SJSA1 (cell line): ENCODE data around the gene SEMA3G. TPM values are rescaled to one million over a fixed set of nuclear protein-coding genes. Genes with fewer than 3 reads are reported as not detected.

Experiments
- DNase-seq, 2 experiments: peaks; one replicate each; pipeline ENCODE4 v3.0.0-alpha.2; 2015 to 2020; ENCODE audit warnings: low spot score in 2 of 2, low read depth in 1 of 2
- H3K27ac ChIP-seq: fragments of 250-450 bp; sonication (Bioruptor Pico); 2 replicates; pipeline ENCODE4 v1.5.1; 2020; ENCODE audit warnings: mild to moderate bottlenecking, moderate library complexity
- H3K27me3 ChIP-seq: fragments of 250-450 bp; sonication (Bioruptor Pico); replicated peaks from 2 replicates; pipeline ENCODE4 v1.5.1; 2020; ENCODE audit warnings: mild to moderate bottlenecking, moderate library complexity
- H3K36me3 ChIP-seq: fragments of 250-450 bp; sonication (Bioruptor Pico); 2 replicates; pipeline ENCODE4 v1.5.1; 2020; ENCODE audit warnings: mild to moderate bottlenecking
- H3K4me1 ChIP-seq: fragments of 250-450 bp; sonication (Bioruptor Pico); replicated peaks from 2 replicates; pipeline ENCODE4 v1.6.1; 2021; ENCODE audit warnings: mild to moderate bottlenecking
- H3K4me3 ChIP-seq: fragments of 250-450 bp; sonication (Bioruptor Pico); 2 replicates; pipeline ENCODE4 v1.5.1; 2020; ENCODE audit warnings: mild to moderate bottlenecking
- H3K9me3 ChIP-seq: fragments of 250-450 bp; sonication (Bioruptor Pico); replicated peaks from 2 replicates; pipeline ENCODE4 v1.5.1; 2020; ENCODE audit warnings: mild to moderate bottlenecking
- total RNA-seq: library from RNA; depleted of rRNA; stranded (reverse); fragments of >200 nt; shearing (Covaris generic); gene quantifications from 2 replicates; pipeline ENCODE4 v1.2.3, GENCODE V29; 2014; rRNA removed

SEMA3G gene
- total RNA-seq, 1 experiment from 2014 or later = 0.13 TPM

GRCh38 chr3:52392216-52392930 lies 52.5 kb downstream of the SEMA3G start:
- no peaks in the 10 kb centered on the region for H3K27me3 ChIP-seq
- no peaks in the 10 kb centered on the region for H3K9me3 ChIP-seq
- no peak overlapping the region for H3K4me3 ChIP-seq
- H3K4me1 ChIP-seq = peaks cover 7% of the 10 kb centered on the region; the same call in 1 of the 2 replicates
- no peak overlapping the region for H3K27ac ChIP-seq
- H3K36me3 ChIP-seq = no peaks in the 10 kb centered on the region
- DNase-seq = no peak

GRCh38 chr3:52391096-52391495 lies 53.8 kb downstream of the SEMA3G start:
- no peak for DNase-seq
- H3K36me3 ChIP-seq = no peaks in the 10 kb centered on the region
- H3K27ac ChIP-seq = no peak overlapping the region

GRCh38 chr3:52388933-52389332 lies 56.0 kb downstream of the SEMA3G start:
- no peaks in the 10 kb centered on the region for H3K36me3 ChIP-seq
- no peak overlapping the region for H3K27ac ChIP-seq
- no peaks in the 10 kb centered on the region for H3K27me3 ChIP-seq
- H3K4me1 ChIP-seq = peaks cover 7% of the 10 kb centered on the region; the same call in 1 of the 2 replicates
- no peak for DNase-seq
- no peak overlapping the region for H3K4me3 ChIP-seq
- no peaks in the 10 kb centered on the region for H3K9me3 ChIP-seq

More at GRCh38 chr3:52391096-52391495, 53.8 kb downstream of the SEMA3G start:
- H3K27me3 ChIP-seq = no peaks in the 10 kb centered on the region
- H3K9me3 ChIP-seq = no peaks in the 10 kb centered on the region
- no peak overlapping the region for H3K4me3 ChIP-seq
- peaks cover 7% of the 10 kb centered on the region; the same call in 1 of the 2 replicates for H3K4me1 ChIP-seq

- H3K27ac ChIP-seq = no peak overlapping the region
- DNase-seq = no peak
Observed at GRCh38 chr3:52388348-52388821, 56.5 kb downstream of the SEMA3G start.

GRCh38 chr3:52387481-52387880 lies 57.4 kb downstream of the SEMA3G start:
- no peaks in the 10 kb centered on the region for H3K27me3 ChIP-seq
- no peak overlapping the region for H3K4me3 ChIP-seq
- no peak for DNase-seq
- H3K36me3 ChIP-seq = no peaks in the 10 kb centered on the region
- H3K4me1 ChIP-seq = no peaks in the 10 kb centered on the region
- no peaks in the 10 kb centered on the region for H3K9me3 ChIP-seq
- H3K27ac ChIP-seq = no peak overlapping the region

More at GRCh38 chr3:52388348-52388821, 56.5 kb downstream of the SEMA3G start:
- no peak overlapping the region for H3K4me3 ChIP-seq
- no peaks in the 10 kb centered on the region for H3K9me3 ChIP-seq
- no peaks in the 10 kb centered on the region for H3K27me3 ChIP-seq
- H3K36me3 ChIP-seq = no peaks in the 10 kb centered on the region
- H3K4me1 ChIP-seq = peaks cover 1% of the 10 kb centered on the region; the same call in 1 of the 2 replicates

- DNase-seq = no peak
- Histone ChIP-seq H3K27me3 (no peaks in the 10 kb centered on the region), H3K27ac (no peak overlapping the region), H3K4me1 (no peaks in the 10 kb centered on the region), H3K4me3 (no peak overlapping the region), H3K36me3 (no peaks in the 10 kb centered on the region), H3K9me3 (no peaks in the 10 kb centered on the region)
Observed at GRCh38 chr3:52385157-52385556, 59.7 kb downstream of the SEMA3G start.

GRCh38 chr3:52384019-52384761 lies 60.7 kb downstream of the SEMA3G start:
- Histone ChIP-seq H3K36me3 (no peaks in the 10 kb centered on the region), H3K4me3 (no peak overlapping the region)
- DNase-seq = no peak

GRCh38 chr3:52383446-52383845 lies 61.5 kb downstream of the SEMA3G start:
- no peaks in the 10 kb centered on the region for H3K4me1 ChIP-seq
- no peak overlapping the region for H3K27ac ChIP-seq
- H3K9me3 ChIP-seq = no peaks in the 10 kb centered on the region
- no peaks in the 10 kb centered on the region for H3K27me3 ChIP-seq
- no peak overlapping the region for H3K4me3 ChIP-seq
- no peak for DNase-seq
- H3K36me3 ChIP-seq = no peaks in the 10 kb centered on the region

More at GRCh38 chr3:52384019-52384761, 60.7 kb downstream of the SEMA3G start:
- no peak overlapping the region for H3K27ac ChIP-seq
- no peaks in the 10 kb centered on the region for H3K9me3 ChIP-seq
- no peaks in the 10 kb centered on the region for H3K27me3 ChIP-seq
- no peaks in the 10 kb centered on the region for H3K4me1 ChIP-seq

Other genes with a start within 250 kb of the SEMA3G start
- 26.6 and 44.8 TPM in 2 replicates for gene ALAS1, start 246.9 kb downstream of the SEMA3G start, total RNA-seq
- gene TLR9, start 219.5 kb downstream of the SEMA3G start, total RNA-seq = not detected in 2 replicates
- 61.1 and 66.5 TPM in 2 replicates for gene TWF2, start 205.9 kb downstream of the SEMA3G start, total RNA-seq
- 5.5 and 7.7 TPM in 2 replicates for gene PPM1M, start 199.3 kb downstream of the SEMA3G start, total RNA-seq
- 24.1 and 37.0 TPM in 2 replicates for gene WDR82, start 166.5 kb downstream of the SEMA3G start, total RNA-seq
- 3.7 and 6.1 TPM in 2 replicates for gene GLYCTK, start 157.3 kb downstream of the SEMA3G start, total RNA-seq
- 0.47 and 1.1 TPM in 2 replicates for gene DNAH1, start 128.8 kb downstream of the SEMA3G start, total RNA-seq
- 50.2 and 60.1 TPM in 2 replicates for gene BAP1, start 35.1 kb downstream of the SEMA3G start, total RNA-seq
- 7.6 and 9.5 TPM in 2 replicates for gene PHF7, start 34.4 kb downstream of the SEMA3G start, total RNA-seq
- gene TNNC1, start 8.9 kb upstream of the SEMA3G start, total RNA-seq = 18.2 and 32.1 TPM in 2 replicates
- gene NISCH, start 10.5 kb upstream of the SEMA3G start, total RNA-seq = 22.4 and 24.8 TPM in 2 replicates
- not detected in 2 replicates for gene STAB1, start 50.2 kb upstream of the SEMA3G start, total RNA-seq
- gene NT5DC2, start 88.8 kb upstream of the SEMA3G start, total RNA-seq = 39.5 and 74.6 TPM in 2 replicates
- gene UQCC5, start 91.5 kb upstream of the SEMA3G start, total RNA-seq = 1.1 and 37.2 TPM in 2 replicates
- 39.3 and 39.6 TPM in 2 replicates for gene PBRM1, start 240.8 kb upstream of the SEMA3G start, total RNA-seq
- gene GNL3, start 240.9 kb upstream of the SEMA3G start, total RNA-seq = 92.6 and 134 TPM in 2 replicates